Measurements from ENCODE around the gene SPEF2. TPM values are rescaled to one million over a fixed set of nuclear protein-coding genes. Genes with fewer than 3 reads are reported as not detected.

SPEF2 gene
- total RNA-seq, 2 experiments from 2014 or later = 0.03 TPM; not detected in 1

DNA sequence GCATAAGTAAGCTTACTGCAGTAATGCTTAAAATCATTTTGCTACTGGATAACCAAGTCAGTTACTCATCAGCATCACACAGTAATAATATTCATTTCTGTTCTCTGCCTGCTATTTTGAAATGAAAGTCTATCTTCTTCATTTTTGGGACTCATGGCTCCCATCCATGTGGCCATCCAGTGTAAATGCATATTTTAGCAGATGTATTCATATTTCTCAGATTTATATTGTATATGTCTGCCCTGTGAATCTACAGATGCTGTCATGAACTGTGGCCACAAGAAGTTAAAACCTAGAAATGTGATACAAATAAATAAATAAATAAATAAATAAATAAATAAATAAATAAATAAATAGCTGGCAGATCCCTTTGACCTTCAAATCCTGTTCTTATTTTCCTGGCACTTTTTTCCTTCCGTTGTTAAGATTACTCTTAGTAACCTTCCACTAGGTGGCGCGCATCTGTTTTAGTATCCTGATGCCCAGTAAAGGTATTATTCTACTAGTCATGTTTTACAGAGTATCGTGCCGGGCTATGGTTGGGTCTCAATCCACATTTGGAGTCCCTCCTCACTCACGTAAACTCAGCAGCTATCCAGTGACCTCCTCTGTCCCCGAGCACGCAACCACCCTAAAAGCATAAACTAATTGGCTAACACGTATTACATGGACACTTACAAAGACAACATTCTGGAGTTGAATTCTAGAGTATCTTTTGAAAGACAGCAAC is 159.9 kb downstream of the SPEF2 start:
- no peak for TF ChIP-seq EZH2phosphoT487 (IDR thresholded peaks at IDR 0.05; ENCODE audit: borderline replicate concordance, low read depth, low read length)
- TF ChIP-seq, protein P1, sequence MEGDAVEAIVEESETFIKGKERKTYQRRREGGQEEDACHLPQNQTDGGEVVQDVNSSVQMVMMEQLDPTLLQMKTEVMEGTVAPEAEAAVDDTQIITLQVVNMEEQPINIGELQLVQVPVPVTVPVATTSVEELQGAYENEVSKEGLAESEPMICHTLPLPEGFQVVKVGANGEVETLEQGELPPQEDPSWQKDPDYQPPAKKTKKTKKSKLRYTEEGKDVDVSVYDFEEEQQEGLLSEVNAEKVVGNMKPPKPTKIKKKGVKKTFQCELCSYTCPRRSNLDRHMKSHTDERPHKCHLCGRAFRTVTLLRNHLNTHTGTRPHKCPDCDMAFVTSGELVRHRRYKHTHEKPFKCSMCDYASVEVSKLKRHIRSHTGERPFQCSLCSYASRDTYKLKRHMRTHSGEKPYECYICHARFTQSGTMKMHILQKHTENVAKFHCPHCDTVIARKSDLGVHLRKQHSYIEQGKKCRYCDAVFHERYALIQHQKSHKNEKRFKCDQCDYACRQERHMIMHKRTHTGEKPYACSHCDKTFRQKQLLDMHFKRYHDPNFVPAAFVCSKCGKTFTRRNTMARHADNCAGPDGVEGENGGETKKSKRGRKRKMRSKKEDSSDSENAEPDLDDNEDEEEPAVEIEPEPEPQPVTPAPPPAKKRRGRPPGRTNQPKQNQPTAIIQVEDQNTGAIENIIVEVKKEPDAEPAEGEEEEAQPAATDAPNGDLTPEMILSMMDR (conservative IDR thresholded peaks at IDR 0.05; ENCODE audit: low read length) = peak; percentile 85
- Histone ChIP-seq H3K9me2 (ENCODE audit: insufficient read depth, low read length) (no peaks in the 10 kb centered on the region), H3K4me2 (ENCODE audit: low read length) (no peak overlapping the region), H3K36me3 (ENCODE audit: insufficient read depth, low read length) (no peaks in the 10 kb centered on the region), H3K9me3 (ENCODE audit: low read length) (no peaks in the 10 kb centered on the region), H3K79me2 (ENCODE audit: insufficient read depth, low read depth, low read length) (no peaks in the 10 kb centered on the region), H4K20me1 (ENCODE audit: insufficient read depth, low read length) (no peaks in the 10 kb centered on the region), H2AFZ (ENCODE audit: low read length) (peak overlapping the region; percentile 43; the same call in 1 of the 2 replicates), H3K4me3 (ENCODE audit: low read depth, low read length, poor library complexity, severe bottlenecking) (no peak overlapping the region), H3K4me1 (ENCODE audit: insufficient read depth, low read length, poor library complexity, severe bottlenecking) (peaks cover 21% of the 10 kb centered on the region), H3K27ac (ENCODE audit: low read depth, low read length, poor library complexity, severe bottlenecking) (no peak overlapping the region)
- no TSS peak for BruUV-seq (replicated peaks)
- ChIA-PET CTCF (ENCODE audit: unreplicated experiment) (interaction anchor here (2.0 to 4.5 kb wide), 2 partner anchors 17 to 148 kb away, joined by 9 to 31 read pairs; no protein-coding TSS in a partner anchor), POLR2A (interaction anchor here (0.6 to 2.1 kb wide), 5 partner anchors 8 to 147 kb away, joined by 4 to 7 read pairs (median 4); no protein-coding TSS in a partner anchor)
- peak; percentile 91 for DNase-seq (ENCODE audit: low spot score)
- intact Hi-C loops (cut with micrococcal nuclease; ENCODE audit: unreplicated experiment) = loop anchor here (1.0 to 10.0 kb wide), 3 partner anchors 126 to 693 kb away; no protein-coding TSS in a partner anchor

DNA sequence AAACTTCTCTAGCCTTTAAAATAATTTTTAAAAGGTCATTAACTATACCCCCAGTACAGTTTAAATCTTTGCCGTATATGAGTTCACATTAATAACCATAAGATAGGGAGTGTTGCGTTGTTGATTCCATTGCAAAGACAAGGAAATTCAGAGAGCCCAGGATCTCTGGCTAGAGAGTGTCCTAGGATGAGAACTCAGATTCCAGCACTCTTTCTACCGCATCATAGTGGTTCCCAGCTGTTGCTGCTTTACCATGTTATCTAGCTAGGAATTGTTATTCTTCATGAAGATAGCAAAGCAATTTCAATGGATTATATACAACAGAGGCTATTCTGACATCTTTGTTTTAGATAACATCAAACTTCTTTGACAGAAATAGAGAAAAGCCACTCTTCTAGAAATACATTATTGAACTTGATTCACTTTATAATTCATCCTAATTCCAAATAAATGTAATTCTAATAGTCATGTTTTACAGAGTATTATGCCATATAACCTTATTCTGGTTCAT is 160.7 kb downstream of the SPEF2 start:
- POLR2A ChIA-PET = interaction anchor here (0.5 to 2.4 kb wide), 9 partner anchors 13 to 419 kb away, joined by 3 to 11 read pairs (median 4); no protein-coding TSS in a partner anchor
- intact Hi-C loops (cut with micrococcal nuclease; ENCODE audit: unreplicated experiment) = loop anchor here (10.0 kb wide), 1 partner anchor 694 kb away; no protein-coding TSS in a partner anchor
- DNase-seq (ENCODE audit: low spot score) = no peak
- no peak overlapping the region for H3K4me2 ChIP-seq (ENCODE audit: low read length)
- H3K9me2 ChIP-seq (ENCODE audit: insufficient read depth, low read length) = no peaks in the 10 kb centered on the region
- H2AFZ ChIP-seq (ENCODE audit: low read length) = peak overlapping the region; percentile 43; the same call in 1 of the 2 replicates
- no peaks in the 10 kb centered on the region for H4K20me1 ChIP-seq (ENCODE audit: insufficient read depth, low read length)
- TF ChIP-seq, protein P1 (conservative IDR thresholded peaks at IDR 0.05; ENCODE audit: low read length) = no peak
- no peak for TF ChIP-seq EZH2phosphoT487 (IDR thresholded peaks at IDR 0.05; ENCODE audit: borderline replicate concordance, low read depth, low read length)
- H3K4me1 ChIP-seq (ENCODE audit: insufficient read depth, low read length, poor library complexity, severe bottlenecking) = peaks cover 21% of the 10 kb centered on the region
- H3K36me3 ChIP-seq (ENCODE audit: insufficient read depth, low read length) = no peaks in the 10 kb centered on the region
- H3K4me3 ChIP-seq (ENCODE audit: low read depth, low read length, poor library complexity, severe bottlenecking) = no peak overlapping the region
- no TSS peak for BruUV-seq (replicated peaks)
- H3K27ac ChIP-seq (ENCODE audit: low read depth, low read length, poor library complexity, severe bottlenecking) = no peak overlapping the region
- H3K79me2 ChIP-seq (ENCODE audit: insufficient read depth, low read depth, low read length) = no peaks in the 10 kb centered on the region
- CTCF ChIA-PET (ENCODE audit: unreplicated experiment) = interaction anchor here (2.0 to 4.5 kb wide), 2 partner anchors 16 to 147 kb away, joined by 9 to 31 read pairs; no protein-coding TSS in a partner anchor
- no peaks in the 10 kb centered on the region for H3K9me3 ChIP-seq (ENCODE audit: low read length)
